ENCODE data around the gene TREM2. TPM values are rescaled to one million over a fixed set of nuclear protein-coding genes. Genes with fewer than 3 reads are reported as not detected.

TREM2 gene
- total and polyA plus RNA-seq, 10 of the 15 experiments (the other 5 are each of a cell fraction or from before 2014, with no cell fraction given), result not detected

DNA sequence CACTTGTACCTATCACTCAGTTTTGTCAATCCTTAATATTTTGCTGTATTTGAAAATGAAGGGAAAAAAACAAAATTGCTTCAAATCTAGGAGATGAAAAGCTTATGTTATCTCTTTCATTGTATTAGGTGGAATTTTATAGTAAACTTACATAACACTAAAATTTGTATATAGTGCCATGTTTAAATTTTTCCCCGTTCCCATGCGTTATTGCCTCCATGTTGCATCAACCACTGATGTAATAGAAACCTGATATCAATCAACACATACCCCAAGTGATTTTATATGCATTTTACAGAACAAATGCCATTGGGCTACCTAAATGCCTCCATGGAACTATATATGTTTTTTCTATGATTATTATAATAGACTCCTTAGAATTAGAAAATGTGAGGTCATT lies 14.8 kb upstream of the TREM2 start (continued):
- TF ChIP-seq, protein P1, sequence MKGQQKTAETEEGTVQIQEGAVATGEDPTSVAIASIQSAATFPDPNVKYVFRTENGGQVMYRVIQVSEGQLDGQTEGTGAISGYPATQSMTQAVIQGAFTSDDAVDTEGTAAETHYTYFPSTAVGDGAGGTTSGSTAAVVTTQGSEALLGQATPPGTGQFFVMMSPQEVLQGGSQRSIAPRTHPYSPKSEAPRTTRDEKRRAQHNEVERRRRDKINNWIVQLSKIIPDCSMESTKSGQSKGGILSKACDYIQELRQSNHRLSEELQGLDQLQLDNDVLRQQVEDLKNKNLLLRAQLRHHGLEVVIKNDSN (IDR thresholded peaks at IDR 0.05; ENCODE audit: borderline replicate concordance, extremely low read length, insufficient read depth, low read depth, low read length), result no peak
- TF ChIP-seq NFYB (IDR thresholded peaks at IDR 0.05; ENCODE audit: insufficient read depth, low read depth, low read length) (no peak), RFX5 (IDR thresholded peaks at IDR 0.05; ENCODE audit: low read depth, low read length) (no peak), ESRRA (IDR thresholded peaks at IDR 0.05; ENCODE audit: low read length) (no peak)

DNA sequence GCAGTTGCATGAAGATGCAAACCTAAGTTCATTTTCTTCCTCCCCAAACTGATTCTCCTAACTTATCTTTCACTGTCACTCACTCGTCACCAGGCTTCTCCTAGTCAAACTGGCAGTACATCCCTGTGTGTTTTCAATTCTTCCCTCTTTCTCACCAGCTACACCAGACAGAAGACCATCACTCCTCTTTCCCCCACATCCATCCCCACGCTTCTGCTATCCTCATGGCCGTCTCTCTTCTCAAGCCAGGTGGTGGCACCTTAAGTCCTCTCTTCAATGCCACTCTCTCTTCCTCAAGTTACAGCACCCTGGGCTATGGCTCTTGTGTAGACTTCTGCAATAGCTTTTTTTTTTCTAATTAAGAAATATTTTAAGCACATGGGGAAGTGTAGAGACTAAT lies 14.4 kb upstream of the TREM2 start:
- Histone ChIP-seq H3K27me3 (replicated peaks in 1 of 2; ENCODE audit: control insufficient read depth in 2 of 2, insufficient read depth in 2 of 2, low read length in 1 of 2) (no peaks in the 10 kb centered on the region), H3K4me1 (ENCODE audit: control insufficient read depth, insufficient read depth, low read length) (no peaks in the 10 kb centered on the region), H3K9ac (ENCODE audit: control insufficient read depth, insufficient read depth, low read length) (no peak overlapping the region), H3K36me3 (ENCODE audit: control insufficient read depth in 2 of 2, insufficient read depth in 2 of 2, low read length in 1 of 2) (no peaks in the 10 kb centered on the region), H3K4me2 (ENCODE audit: control insufficient read depth, insufficient read depth) (no peak overlapping the region), H4K20me1 (ENCODE audit: control insufficient read depth, insufficient read depth) (no peaks in the 10 kb centered on the region), H3K27ac (ENCODE audit: control insufficient read depth, insufficient read depth) (no peak overlapping the region), H3K9me3 (replicated peaks; ENCODE audit: control insufficient read depth, insufficient read depth, low read length) (no peaks in the 10 kb centered on the region), H3K79me2 (ENCODE audit: control insufficient read depth, insufficient read depth, low read length) (no peaks in the 10 kb centered on the region), H2AFZ (ENCODE audit: control insufficient read depth, low read depth, low read length) (no peak overlapping the region), H3K4me3 (no peak overlapping the region)
- ChIA-PET CTCF (interaction anchor here (0.5 to 1.5 kb wide), 6 partner anchors 9 to 101 kb away, joined by 4 to 5 read pairs (median 4); no protein-coding TSS in a partner anchor), POLR2A (no interaction called here), RAD21 (ENCODE audit: unreplicated experiment) (interaction anchor here (2.0 kb wide), 1 partner anchor 23 kb away, joined by 5 read pairs; no protein-coding TSS in a partner anchor), SMC1A (ENCODE audit: uncharacterized antibody, unreplicated experiment) (interaction anchor here (1.3 to 1.8 kb wide), 4 partner anchors 10 to 191 kb away, joined by 3 to 5 read pairs (median 4); no protein-coding TSS in a partner anchor)
- BruUV-seq (replicated peaks), result no TSS peak
- ATAC-seq, result no peak
- no peak for DNase-seq (ENCODE audit: low read depth, low spot score)
- in situ Hi-C loops (cut with MboI) (no loop called here), intact Hi-C loops (cut with micrococcal nuclease; ENCODE audit: unreplicated experiment) (no loop called here)
- no peak for FAIRE-seq
- WGBS (ENCODE audit: insufficient coverage, insufficient replicate concordance, low lambda C conversion rate, missing lambda C conversion rate), result 26% methylated on average over 3 of the region's 3 CpGs
- TF ChIP-seq BHLHE40 (IDR thresholded peaks at IDR 0.05; ENCODE audit: borderline replicate concordance in 1 of 2, low read depth in 2 of 2, low read length in 1 of 2), result no peak
- TF ChIP-seq MTA2 (IDR thresholded peaks at IDR 0.05; ENCODE audit: low read depth), result no peak
- no peak for TF ChIP-seq PAX5 (IDR thresholded peaks at IDR 0.05; ENCODE audit: borderline replicate concordance, low read depth, low read length)
- TF ChIP-seq ZNF217 (IDR thresholded peaks at IDR 0.05), result no peak
- TF ChIP-seq PAX8 (IDR thresholded peaks at IDR 0.05), result no peak
- no peak for TF ChIP-seq JUND (IDR thresholded peaks at IDR 0.05; ENCODE audit: low read depth, low read length)
- TF ChIP-seq FOS (IDR thresholded peaks at IDR 0.05; ENCODE audit: borderline replicate concordance, extremely low read depth, insufficient read length), result no peak
- TF ChIP-seq, protein P2, sequence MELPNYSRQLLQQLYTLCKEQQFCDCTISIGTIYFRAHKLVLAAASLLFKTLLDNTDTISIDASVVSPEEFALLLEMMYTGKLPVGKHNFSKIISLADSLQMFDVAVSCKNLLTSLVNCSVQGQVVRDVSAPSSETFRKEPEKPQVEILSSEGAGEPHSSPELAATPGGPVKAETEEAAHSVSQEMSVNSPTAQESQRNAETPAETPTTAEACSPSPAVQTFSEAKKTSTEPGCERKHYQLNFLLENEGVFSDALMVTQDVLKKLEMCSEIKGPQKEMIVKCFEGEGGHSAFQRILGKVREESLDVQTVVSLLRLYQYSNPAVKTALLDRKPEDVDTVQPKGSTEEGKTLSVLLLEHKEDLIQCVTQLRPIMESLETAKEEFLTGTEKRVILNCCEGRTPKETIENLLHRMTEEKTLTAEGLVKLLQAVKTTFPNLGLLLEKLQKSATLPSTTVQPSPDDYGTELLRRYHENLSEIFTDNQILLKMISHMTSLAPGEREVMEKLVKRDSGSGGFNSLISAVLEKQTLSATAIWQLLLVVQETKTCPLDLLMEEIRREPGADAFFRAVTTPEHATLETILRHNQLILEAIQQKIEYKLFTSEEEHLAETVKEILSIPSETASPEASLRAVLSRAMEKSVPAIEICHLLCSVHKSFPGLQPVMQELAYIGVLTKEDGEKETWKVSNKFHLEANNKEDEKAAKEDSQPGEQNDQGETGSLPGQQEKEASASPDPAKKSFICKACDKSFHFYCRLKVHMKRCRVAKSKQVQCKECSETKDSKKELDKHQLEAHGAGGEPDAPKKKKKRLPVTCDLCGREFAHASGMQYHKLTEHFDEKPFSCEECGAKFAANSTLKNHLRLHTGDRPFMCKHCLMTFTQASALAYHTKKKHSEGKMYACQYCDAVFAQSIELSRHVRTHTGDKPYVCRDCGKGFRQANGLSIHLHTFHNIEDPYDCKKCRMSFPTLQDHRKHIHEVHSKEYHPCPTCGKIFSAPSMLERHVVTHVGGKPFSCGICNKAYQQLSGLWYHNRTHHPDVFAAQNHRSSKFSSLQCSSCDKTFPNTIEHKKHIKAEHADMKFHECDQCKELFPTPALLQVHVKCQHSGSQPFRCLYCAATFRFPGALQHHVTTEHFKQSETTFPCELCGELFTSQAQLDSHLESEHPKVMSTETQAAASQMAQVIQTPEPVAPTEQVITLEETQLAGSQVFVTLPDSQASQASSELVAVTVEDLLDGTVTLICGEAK (IDR thresholded peaks at IDR 0.05; ENCODE audit: borderline replicate concordance), result no peak
- no peak for TF ChIP-seq CREM (IDR thresholded peaks at IDR 0.05; ENCODE audit: low read depth)
- TF ChIP-seq, protein P3, sequence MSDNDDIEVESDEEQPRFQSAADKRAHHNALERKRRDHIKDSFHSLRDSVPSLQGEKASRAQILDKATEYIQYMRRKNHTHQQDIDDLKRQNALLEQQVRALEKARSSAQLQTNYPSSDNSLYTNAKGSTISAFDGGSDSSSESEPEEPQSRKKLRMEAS (IDR thresholded peaks at IDR 0.05; ENCODE audit: low read depth, low read length), result no peak
- TF ChIP-seq, protein P4, sequence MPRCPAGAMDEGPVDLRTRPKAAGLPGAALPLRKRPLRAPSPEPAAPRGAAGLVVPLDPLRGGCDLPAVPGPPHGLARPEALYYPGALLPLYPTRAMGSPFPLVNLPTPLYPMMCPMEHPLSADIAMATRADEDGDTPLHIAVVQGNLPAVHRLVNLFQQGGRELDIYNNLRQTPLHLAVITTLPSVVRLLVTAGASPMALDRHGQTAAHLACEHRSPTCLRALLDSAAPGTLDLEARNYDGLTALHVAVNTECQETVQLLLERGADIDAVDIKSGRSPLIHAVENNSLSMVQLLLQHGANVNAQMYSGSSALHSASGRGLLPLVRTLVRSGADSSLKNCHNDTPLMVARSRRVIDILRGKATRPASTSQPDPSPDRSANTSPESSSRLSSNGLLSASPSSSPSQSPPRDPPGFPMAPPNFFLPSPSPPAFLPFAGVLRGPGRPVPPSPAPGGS (IDR thresholded peaks at IDR 0.05; ENCODE audit: borderline replicate concordance, insufficient read depth, low read depth, low read length, poor library complexity, severe bottlenecking), result no peak
